Erythroblast (primary cell): ENCODE data around the gene DDX60.

Experiments
- GATA1 ChIP-seq: IDR thresholded peaks from 2 replicates; pipeline ENCODE4 v1.6.1; 2011; ENCODE audit warnings: low read depth, mild to moderate bottlenecking, control low read depth, low read length, moderate library complexity
- POLR2A ChIP-seq: IDR thresholded peaks from 2 replicates; pipeline ENCODE4 v1.6.1; 2011; ENCODE audit warnings: mild to moderate bottlenecking, low read length

DNA sequence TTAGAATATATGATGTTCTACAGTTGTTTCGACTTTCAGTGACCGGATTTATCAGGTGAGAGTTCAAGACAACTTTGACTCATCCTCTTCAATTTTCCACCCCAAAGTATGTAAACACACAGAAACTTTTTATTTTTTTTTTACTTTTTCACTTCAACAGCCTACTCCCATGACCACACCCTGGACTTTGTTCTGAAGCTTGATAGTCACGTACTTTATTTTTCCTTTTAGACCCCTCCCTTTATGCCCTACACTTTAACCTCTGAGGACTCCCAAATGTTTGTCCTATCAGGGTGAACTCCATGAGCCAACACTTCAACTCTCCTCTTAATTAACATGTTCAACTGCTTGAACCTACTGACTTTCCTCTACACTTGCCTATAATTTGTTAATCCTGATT lies 2.5 kb upstream of the DDX60 start:
- TF ChIP-seq POLR2A: no peak
- TF ChIP-seq GATA1: no peak
